ENCODE data around the gene PAF1.

GRCh38 chr19:39400061-39400460 is 9.2 kb upstream of the PAF1 start:
- TF ChIP-seq POLR2A (IDR thresholded peaks at IDR 0.05; ENCODE audit: low read depth, low read length) (no peak), CTCF (IDR thresholded peaks at IDR 0.05; ENCODE audit: extremely low read depth in 1 of 2, insufficient read depth in 1 of 2, low read depth in 1 of 2, low read length in 2 of 2) (no peak), EZH2 (IDR thresholded peaks at IDR 0.05; ENCODE audit: borderline replicate concordance, low read depth, low read length, severe bottlenecking) (no peak), JUN (IDR thresholded peaks at IDR 0.05; ENCODE audit: borderline replicate concordance, insufficient read depth, insufficient read length, low read depth) (no peak), POLR2AphosphoS5 (IDR thresholded peaks at IDR 0.05; ENCODE audit: insufficient read depth, low read depth, low read length) (no peak)

All from endothelial cell of umbilical vein (primary cell).